ENCODE data around the gene OR2S2.

DNA sequence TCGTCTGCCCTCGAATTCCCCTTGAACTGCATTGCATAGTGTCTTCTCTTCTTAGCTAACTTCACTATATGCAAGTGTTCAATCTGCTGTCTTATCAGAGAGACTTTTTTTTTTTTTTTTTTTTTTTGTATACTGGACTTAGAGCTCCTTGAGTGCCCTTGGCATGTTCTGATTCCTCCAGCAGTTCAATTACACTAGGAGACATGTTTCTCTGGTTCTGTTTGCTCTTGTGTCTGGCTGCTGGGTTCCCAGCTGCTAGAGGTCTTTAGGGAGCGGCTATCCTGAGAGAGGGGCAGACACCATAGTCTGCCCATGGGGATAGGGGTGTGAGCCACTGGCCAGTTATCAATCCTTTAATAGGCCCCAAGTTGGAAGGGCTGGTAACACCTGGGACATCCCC, 13.1 kb downstream of the OR2S2 start:
- TF ChIP-seq, protein P1, sequence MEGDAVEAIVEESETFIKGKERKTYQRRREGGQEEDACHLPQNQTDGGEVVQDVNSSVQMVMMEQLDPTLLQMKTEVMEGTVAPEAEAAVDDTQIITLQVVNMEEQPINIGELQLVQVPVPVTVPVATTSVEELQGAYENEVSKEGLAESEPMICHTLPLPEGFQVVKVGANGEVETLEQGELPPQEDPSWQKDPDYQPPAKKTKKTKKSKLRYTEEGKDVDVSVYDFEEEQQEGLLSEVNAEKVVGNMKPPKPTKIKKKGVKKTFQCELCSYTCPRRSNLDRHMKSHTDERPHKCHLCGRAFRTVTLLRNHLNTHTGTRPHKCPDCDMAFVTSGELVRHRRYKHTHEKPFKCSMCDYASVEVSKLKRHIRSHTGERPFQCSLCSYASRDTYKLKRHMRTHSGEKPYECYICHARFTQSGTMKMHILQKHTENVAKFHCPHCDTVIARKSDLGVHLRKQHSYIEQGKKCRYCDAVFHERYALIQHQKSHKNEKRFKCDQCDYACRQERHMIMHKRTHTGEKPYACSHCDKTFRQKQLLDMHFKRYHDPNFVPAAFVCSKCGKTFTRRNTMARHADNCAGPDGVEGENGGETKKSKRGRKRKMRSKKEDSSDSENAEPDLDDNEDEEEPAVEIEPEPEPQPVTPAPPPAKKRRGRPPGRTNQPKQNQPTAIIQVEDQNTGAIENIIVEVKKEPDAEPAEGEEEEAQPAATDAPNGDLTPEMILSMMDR (IDR thresholded peaks at IDR 0.05), result no peak
- no peak for TF ChIP-seq EZH2 (IDR thresholded peaks at IDR 0.05; ENCODE audit: borderline replicate concordance, insufficient read depth, low read depth, low read length, poor library complexity, severe bottlenecking)
